ENCODE data around the gene RAB14.

The RAB14 gene

GRCh38 chr9:121232251-121232650 is 30.6 kb upstream of the RAB14 start:
- H3K27me3 ChIP-seq (ENCODE audit: insufficient read depth, low read depth), result no peaks in the 10 kb centered on the region
- no peak overlapping the region for H3K4me3 ChIP-seq (IDR thresholded peaks at IDR 0.05; ENCODE audit: insufficient read depth, low read depth, low read length)
- H3K27ac ChIP-seq, result no peak overlapping the region
- H3K4me2 ChIP-seq, result no peak overlapping the region
- H3K9ac ChIP-seq, result no peak overlapping the region
- H2AFZ ChIP-seq (ENCODE audit: low read depth), result no peak overlapping the region
- H3K4me1 ChIP-seq (ENCODE audit: low read depth, poor library complexity, severe bottlenecking), result no peaks in the 10 kb centered on the region
- TF ChIP-seq, protein P1, sequence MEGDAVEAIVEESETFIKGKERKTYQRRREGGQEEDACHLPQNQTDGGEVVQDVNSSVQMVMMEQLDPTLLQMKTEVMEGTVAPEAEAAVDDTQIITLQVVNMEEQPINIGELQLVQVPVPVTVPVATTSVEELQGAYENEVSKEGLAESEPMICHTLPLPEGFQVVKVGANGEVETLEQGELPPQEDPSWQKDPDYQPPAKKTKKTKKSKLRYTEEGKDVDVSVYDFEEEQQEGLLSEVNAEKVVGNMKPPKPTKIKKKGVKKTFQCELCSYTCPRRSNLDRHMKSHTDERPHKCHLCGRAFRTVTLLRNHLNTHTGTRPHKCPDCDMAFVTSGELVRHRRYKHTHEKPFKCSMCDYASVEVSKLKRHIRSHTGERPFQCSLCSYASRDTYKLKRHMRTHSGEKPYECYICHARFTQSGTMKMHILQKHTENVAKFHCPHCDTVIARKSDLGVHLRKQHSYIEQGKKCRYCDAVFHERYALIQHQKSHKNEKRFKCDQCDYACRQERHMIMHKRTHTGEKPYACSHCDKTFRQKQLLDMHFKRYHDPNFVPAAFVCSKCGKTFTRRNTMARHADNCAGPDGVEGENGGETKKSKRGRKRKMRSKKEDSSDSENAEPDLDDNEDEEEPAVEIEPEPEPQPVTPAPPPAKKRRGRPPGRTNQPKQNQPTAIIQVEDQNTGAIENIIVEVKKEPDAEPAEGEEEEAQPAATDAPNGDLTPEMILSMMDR (conservative IDR thresholded peaks at IDR 0.05; ENCODE audit: low read depth, low read length), result no peak
- no peaks in the 10 kb centered on the region for H3K36me3 ChIP-seq (ENCODE audit: insufficient read depth)
- H3K79me2 ChIP-seq (ENCODE audit: insufficient read depth, low read depth), result no peaks in the 10 kb centered on the region
- H4K20me1 ChIP-seq (ENCODE audit: insufficient read depth), result no peaks in the 10 kb centered on the region

DNA sequence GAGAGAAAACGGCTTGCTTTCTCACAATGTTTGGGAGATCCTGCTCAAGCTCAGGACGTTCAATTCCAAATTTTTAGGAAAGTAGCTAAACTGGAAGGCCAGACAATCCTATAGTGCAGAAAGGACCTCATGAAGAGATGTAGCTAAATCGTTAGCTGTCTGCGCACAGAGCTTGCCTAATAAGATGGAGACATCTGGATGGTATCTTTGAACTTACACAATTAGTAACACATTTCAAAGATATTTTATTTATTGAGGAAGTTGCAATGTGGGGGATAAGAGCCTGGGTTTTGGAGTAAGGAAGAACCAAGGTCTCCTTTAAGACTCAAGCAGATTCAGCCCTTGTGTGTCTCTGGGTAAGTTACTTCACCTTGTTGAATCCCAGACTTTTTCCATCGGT is 28.6 kb upstream of the RAB14 start:
- Histone ChIP-seq H4K20me1 (ENCODE audit: insufficient read depth) (no peaks in the 10 kb centered on the region), H3K27ac (no peak overlapping the region), H3K79me2 (ENCODE audit: insufficient read depth, low read depth) (no peaks in the 10 kb centered on the region), H3K4me1 (ENCODE audit: low read depth, poor library complexity, severe bottlenecking) (no peaks in the 10 kb centered on the region), H3K9ac (no peak overlapping the region), H2AFZ (ENCODE audit: low read depth) (no peak overlapping the region), H3K4me2 (no peak overlapping the region), H3K4me3 (IDR thresholded peaks at IDR 0.05; ENCODE audit: insufficient read depth, low read depth, low read length) (no peak overlapping the region), H3K36me3 (ENCODE audit: insufficient read depth) (no peaks in the 10 kb centered on the region), H3K27me3 (ENCODE audit: insufficient read depth, low read depth) (no peaks in the 10 kb centered on the region)
- TF ChIP-seq, protein P1 (conservative IDR thresholded peaks at IDR 0.05; ENCODE audit: low read depth, low read length), result no peak

DNA sequence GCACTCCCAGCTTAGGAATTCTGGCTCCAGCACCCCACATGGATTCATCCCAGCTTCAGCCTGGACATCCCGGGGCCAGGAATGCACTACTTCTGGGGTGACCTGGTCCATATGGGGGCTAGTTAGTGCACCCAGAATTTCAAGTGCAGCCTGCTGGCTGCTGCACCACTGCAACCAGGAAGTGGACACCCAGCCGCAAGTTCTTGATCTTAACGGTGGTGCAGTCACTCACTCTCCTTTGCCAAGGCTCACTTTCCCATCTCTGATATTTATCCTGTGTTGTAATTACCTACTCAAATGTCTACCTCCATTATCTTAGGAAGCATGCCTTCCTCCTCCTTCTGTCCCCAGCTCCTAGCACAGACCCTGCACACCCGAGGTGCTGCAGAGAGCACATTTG is 26.2 kb upstream of the RAB14 start:
- no peaks in the 10 kb centered on the region for H3K79me2 ChIP-seq (ENCODE audit: insufficient read depth, low read depth)
- no peaks in the 10 kb centered on the region for H3K4me1 ChIP-seq (ENCODE audit: low read depth, poor library complexity, severe bottlenecking)
- H4K20me1 ChIP-seq (ENCODE audit: insufficient read depth), result no peaks in the 10 kb centered on the region
- no peak overlapping the region for H3K9ac ChIP-seq
- H3K27me3 ChIP-seq (ENCODE audit: insufficient read depth, low read depth), result no peaks in the 10 kb centered on the region
- H3K27ac ChIP-seq, result no peak overlapping the region
- no peak overlapping the region for H3K4me2 ChIP-seq
- H2AFZ ChIP-seq (ENCODE audit: low read depth), result no peak overlapping the region
- TF ChIP-seq, protein P1 (conservative IDR thresholded peaks at IDR 0.05; ENCODE audit: low read depth, low read length), result no peak
- no peaks in the 10 kb centered on the region for H3K36me3 ChIP-seq (ENCODE audit: insufficient read depth)
- H3K4me3 ChIP-seq (IDR thresholded peaks at IDR 0.05; ENCODE audit: insufficient read depth, low read depth, low read length), result no peak overlapping the region

- Histone ChIP-seq H4K20me1 (ENCODE audit: insufficient read depth) (no peaks in the 10 kb centered on the region), H3K27me3 (ENCODE audit: insufficient read depth, low read depth) (no peaks in the 10 kb centered on the region), H3K27ac (no peak overlapping the region), H3K4me2 (no peak overlapping the region), H3K4me3 (IDR thresholded peaks at IDR 0.05; ENCODE audit: insufficient read depth, low read depth, low read length) (no peak overlapping the region), H3K79me2 (ENCODE audit: insufficient read depth, low read depth) (no peaks in the 10 kb centered on the region), H3K9ac (no peak overlapping the region), H3K4me1 (ENCODE audit: low read depth, poor library complexity, severe bottlenecking) (no peaks in the 10 kb centered on the region), H2AFZ (ENCODE audit: low read depth) (no peak overlapping the region), H3K36me3 (ENCODE audit: insufficient read depth) (no peaks in the 10 kb centered on the region)
- TF ChIP-seq, protein P1 (conservative IDR thresholded peaks at IDR 0.05; ENCODE audit: low read depth, low read length), result no peak
These were observed 24.5 kb upstream of the RAB14 start for GRCh38 chr9:121226175-121226574.
